Transverse colon (tissue), 4 donors: ENCODE measurements around the gene LRP1B.

Experiments used
- EP300 ChIP-seq: sonication (generic); formaldehyde crosslinking; IDR thresholded peaks from one replicate; pipeline ENCODE4 v1.6.1; 2017; ENCODE audit warnings: antibody characterized with exemption, low read depth
- POLR2A ChIP-seq: fragments of 450-650 bp; IDR thresholded peaks from one replicate; pipeline ENCODE4 v1.6.1; 2016; ENCODE audit warnings: antibody characterized with exemption, mild to moderate bottlenecking, moderate library complexity
- POLR2AphosphoS5 ChIP-seq, 3 donors: sonication (generic); formaldehyde crosslinking; IDR thresholded peaks; one replicate each; pipeline ENCODE4 v1.6.1; 2016; ENCODE audit warnings: antibody characterized with exemption in 3 of 3
- TF ChIP-seq, protein P1 (sequence below), 5 experiments: fragments of 200-600 bp in 3 of 5; fragments of 450-650 bp in 2 of 5; sonication (generic) in 3 of 5; IDR thresholded peaks; 1 replicate in 2 of 5; 2 replicates in 3 of 5; pipeline ENCODE4 v1.5.1; 2016 to 2017; ENCODE audit warnings: antibody characterized with exemption in 5 of 5, inconsistent platforms in 3 of 5, mild to moderate bottlenecking in 2 of 5, moderate library complexity in 1 of 5

DNA sequence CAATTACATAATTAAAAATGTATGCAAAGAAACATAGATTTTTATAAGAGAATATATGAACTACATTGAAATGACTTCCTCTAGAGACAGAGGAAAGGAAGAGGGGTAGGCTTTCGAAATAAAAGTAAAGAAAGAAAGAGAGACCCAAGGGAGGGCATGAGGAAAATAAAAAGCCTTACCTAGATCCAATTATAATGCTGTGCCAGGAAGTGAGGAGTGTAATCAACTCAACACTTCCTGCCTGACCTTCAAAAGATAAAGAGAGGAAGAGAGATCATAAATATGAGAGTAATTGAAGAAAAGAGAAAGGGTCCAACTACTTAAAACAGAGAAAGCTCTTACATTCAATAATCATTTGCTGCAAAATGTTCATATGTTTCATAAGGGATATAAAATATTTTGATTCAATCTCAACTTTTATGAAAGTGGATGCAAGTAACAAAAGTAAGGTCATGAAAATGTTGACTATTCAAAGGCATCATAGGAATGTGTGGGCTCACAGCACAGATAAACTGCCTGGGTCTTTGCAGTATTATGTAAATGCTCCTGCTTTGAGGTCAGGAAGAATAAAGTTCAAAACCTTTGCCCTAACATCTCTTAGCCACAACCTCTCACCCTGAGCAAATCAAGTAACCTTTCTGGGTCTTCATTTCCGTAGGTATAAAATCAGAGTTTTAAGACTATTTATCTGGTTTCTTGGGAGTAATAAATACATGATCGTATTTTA lies 1237.7 kb downstream of the LRP1B start:
- TF ChIP-seq, protein P1, sequence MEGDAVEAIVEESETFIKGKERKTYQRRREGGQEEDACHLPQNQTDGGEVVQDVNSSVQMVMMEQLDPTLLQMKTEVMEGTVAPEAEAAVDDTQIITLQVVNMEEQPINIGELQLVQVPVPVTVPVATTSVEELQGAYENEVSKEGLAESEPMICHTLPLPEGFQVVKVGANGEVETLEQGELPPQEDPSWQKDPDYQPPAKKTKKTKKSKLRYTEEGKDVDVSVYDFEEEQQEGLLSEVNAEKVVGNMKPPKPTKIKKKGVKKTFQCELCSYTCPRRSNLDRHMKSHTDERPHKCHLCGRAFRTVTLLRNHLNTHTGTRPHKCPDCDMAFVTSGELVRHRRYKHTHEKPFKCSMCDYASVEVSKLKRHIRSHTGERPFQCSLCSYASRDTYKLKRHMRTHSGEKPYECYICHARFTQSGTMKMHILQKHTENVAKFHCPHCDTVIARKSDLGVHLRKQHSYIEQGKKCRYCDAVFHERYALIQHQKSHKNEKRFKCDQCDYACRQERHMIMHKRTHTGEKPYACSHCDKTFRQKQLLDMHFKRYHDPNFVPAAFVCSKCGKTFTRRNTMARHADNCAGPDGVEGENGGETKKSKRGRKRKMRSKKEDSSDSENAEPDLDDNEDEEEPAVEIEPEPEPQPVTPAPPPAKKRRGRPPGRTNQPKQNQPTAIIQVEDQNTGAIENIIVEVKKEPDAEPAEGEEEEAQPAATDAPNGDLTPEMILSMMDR (IDR thresholded peaks at IDR 0.05) = no peak
- TF ChIP-seq EP300 = no peak
- TF ChIP-seq POLR2AphosphoS5 (IDR thresholded peaks at IDR 0.05) = no peak
- no peak for TF ChIP-seq POLR2A
